H1 (cell line): ENCODE data around the gene TLE5. TPM values are rescaled to one million over a fixed set of nuclear protein-coding genes. Genes with fewer than 3 reads are reported as not detected.

Experiments used
- CHD2 ChIP-seq: IDR thresholded peaks from 2 replicates; pipeline ENCODE4 v1.6.1; 2012; ENCODE audit warnings: low read length, improper control_type of control experiment
- KDM5A ChIP-seq: fragments of 200-600 bp; IDR thresholded peaks from 2 replicates; pipeline ENCODE4 v1.7.1; 2012; ENCODE audit warnings: mild to moderate bottlenecking, low read length, inconsistent platforms, mixed read lengths
- RNF2 ChIP-seq: fragments of 200-900, 300-1000 bp; sonication (generic); IDR thresholded peaks from 2 replicates; pipeline ENCODE4 v1.7.1; 2016; ENCODE audit warnings: borderline replicate concordance, low read depth, mild to moderate bottlenecking, antibody characterized with exemption, low read length; ENCODE audit not compliant: poor library complexity, severe bottlenecking; ENCODE audit errors: missing control alignments
- RXRA ChIP-seq: IDR thresholded peaks from 2 replicates; pipeline ENCODE4 v1.6.1; 2011; ENCODE audit warnings: low read depth, mild to moderate bottlenecking, low read length, moderate library complexity; ENCODE audit not compliant: insufficient read depth
- TBP ChIP-seq: IDR thresholded peaks from 2 replicates; pipeline ENCODE4 v1.6.1; 2011; ENCODE audit warnings: low read depth, low read length, improper control_type of control experiment
- polyA plus RNA-seq, 7 experiments: library from polyadenylated mRNA; depleted of rRNA in 3 of 7; stranded (reverse) in 5 of 7; unstranded in 2 of 7; fragments of >200 nt in 5 of 7; fragments of 200-250 nt in 2 of 7; gene quantifications; 1 replicate in 5 of 7; 2 replicates in 1 of 7; 4 replicates in 1 of 7; pipeline versions ENCODE4 v1.2.1 to v1.2.3, GENCODE V29; 2011 to 2013; ENCODE audit warnings: missing spikeins in 2 of 7, mixed read lengths in 2 of 7
- total RNA-seq: library from RNA; stranded (reverse); fragmentation: NEBNext Ultra II Directional; extraction: Animal tissue kit (Norgen Biotek cat#: 25700); gene quantifications from 2 replicates; pipeline ENCODE4 v1.2.1, GENCODE V29; 2021

TLE5 gene
- total and polyA plus RNA-seq, 2 of the 8 experiments (the other 6 are each of a cell fraction or from before 2014, with no cell fraction given), result 187 to 285 TPM

DNA sequence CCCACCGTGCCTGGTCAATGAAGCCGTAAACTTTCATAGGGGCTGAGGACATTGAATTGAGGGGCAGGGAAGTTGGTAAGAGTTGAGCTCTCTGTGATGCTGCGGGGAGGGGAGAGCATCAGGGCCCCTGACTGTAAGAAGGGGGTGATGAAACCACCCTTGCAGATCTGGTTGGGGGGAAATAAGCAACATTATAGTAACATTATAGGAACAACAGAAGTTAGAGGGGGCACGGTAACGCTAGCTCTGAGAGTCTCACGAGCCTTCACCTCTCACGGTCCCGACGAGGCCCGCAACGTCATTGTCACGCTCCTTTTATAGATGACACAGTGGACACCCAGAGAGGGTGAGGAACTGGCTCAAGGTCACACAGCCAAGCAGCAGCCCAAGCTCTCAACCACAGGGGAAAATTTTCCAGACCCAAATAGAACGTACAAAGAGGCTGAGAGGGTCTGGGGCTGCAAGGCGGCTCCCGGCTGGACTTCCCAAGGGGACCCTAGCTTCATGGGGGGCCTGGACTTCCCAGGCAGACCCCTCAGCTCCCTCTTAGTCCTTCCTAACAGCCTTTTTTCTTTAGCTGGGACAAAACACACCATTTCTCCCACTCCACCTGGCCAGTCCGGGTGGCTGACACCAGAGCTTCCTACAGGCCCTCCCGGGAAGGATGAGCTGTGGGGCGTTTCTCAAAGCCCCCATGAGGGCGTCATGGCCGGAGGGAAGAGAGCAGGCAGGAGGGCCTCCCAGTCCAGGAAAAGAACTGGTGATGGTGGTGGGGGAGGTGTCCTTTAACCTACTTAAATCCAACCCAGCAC lies 4.1 kb downstream of the TLE5 start (continued):
- TF ChIP-seq RNF2 (no peak), RXRA (no peak), TBP (no peak), CHD2 (no peak), KDM5A (no peak)
